8988T (cell line): Measurements from ENCODE around the gene TNFAIP3.

Experiments
- DNase-seq: peaks from one replicate; pipeline ENCODE4 v3.0.0; 2011

Gene TNFAIP3

DNA sequence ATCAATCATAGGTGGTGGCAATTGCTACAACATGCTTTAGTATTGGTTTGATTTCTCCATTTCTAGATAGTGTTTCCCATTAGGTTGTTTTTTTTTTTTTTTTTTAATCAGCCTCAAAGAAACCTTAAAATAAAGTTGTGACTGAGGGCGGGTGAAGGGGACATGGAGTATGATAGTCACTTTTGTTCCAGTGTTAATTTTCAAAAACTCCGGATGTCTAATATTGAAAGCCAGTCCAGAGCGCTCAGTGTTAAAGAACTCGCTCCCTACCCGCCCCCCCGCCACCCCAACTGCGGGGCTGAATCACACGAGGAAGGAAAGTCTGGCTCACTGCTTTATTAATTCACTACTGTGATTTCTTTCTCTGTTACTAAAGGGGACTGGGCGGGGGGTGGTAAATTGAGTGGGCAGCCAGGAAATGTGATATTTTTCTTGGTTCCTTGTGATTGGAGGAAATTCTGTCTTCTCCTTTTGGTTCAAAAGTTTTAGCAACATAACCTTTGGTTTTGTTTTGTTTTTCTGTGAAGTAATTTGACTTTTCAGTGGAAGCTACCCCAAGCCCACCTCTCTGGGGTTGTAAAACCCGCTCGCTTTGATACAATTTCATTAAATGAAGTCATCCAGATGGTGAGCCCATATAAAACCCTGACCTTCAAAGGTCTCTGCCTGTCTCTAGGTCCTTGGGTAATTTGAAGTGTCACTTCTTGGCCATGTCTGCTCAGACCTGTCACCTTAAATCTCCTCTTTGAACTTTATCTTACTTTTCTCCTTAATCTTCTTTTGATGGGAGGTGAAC lies 38.0 kb downstream of the TNFAIP3 start:
- DNase-seq: no peak

DNA sequence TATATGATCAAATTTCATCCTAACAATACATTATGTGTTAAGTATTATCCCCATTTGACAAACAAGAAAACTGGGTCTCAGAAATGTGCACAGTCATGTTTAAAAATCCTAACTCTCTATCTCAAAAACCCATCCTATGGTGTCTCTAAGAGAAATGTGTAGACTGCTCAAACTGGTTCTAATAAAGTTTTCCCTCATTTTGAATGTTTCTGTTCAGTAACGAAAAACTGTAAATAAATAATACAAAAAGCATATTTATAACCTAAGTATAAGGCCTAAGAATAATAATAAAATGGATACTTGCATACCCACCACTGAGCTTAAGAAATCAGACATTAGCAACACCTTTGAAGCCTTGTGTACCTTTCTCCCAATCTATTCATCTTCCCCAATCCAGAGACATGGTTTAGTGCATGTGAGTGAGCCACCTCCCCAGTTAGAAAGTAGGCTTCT lies 39.0 kb downstream of the TNFAIP3 start:
- DNase-seq: no peak

DNA sequence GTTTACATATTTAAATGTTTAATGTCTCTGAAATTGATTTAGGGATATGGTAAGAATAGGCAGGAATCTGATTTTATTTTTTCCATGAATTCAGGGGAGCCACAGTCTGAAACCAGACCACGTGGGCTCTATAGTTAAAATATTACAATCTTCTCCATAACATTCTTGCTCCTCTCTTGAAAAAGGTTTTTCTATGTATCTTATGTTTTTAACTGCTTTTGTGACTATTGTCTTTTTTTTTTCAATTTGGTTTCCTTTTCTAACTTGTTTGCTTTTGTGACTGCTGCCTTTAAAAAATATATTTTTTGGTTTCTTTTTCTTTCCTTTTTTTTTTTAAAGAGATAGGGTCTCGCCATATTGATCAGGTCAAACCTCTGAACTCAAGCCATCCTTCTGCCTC lies 40.1 kb downstream of the TNFAIP3 start:
- no peak for DNase-seq

DNA sequence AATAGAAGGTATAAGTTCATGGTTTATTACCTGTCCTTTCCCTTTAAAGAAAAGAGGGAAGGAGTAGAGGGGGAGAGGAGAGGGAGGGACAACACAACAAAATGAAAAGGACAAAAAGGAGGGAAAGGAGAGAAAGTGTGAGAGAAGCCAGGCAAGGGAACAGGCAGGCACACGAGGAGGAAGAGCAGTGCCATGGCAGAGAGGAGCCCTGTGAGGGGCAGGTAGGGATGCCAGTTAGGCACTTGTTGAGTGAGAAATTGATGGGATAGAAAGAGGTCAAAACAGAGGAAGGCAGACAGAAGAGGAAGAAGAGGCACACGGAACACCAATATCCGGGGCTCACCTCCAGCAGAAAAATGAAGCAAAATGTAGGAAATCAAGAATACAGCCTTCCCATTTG lies 42.5 kb downstream of the TNFAIP3 start:
- DNase-seq: no peak

DNA sequence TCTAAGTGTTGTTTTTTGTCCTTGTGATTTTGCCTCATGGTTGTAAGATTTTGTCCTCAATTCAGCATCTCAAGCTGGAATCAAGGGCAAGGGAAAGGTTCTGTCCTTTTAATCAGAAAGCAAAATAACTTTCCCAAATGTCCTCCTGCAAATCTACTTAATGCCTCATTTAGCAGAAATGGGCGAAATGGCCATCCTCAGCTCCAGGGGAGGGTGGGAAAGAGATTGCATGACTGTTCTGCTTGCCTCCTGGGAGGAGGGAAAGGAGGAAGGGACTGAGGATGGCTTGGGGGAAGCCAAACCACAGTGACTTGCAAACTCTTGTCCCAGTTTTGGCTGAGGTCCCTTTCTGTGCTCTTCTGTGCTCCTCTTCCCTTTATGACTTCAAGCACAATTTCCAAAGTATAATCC lies 43.4 kb downstream of the TNFAIP3 start:
- no peak for DNase-seq

DNA sequence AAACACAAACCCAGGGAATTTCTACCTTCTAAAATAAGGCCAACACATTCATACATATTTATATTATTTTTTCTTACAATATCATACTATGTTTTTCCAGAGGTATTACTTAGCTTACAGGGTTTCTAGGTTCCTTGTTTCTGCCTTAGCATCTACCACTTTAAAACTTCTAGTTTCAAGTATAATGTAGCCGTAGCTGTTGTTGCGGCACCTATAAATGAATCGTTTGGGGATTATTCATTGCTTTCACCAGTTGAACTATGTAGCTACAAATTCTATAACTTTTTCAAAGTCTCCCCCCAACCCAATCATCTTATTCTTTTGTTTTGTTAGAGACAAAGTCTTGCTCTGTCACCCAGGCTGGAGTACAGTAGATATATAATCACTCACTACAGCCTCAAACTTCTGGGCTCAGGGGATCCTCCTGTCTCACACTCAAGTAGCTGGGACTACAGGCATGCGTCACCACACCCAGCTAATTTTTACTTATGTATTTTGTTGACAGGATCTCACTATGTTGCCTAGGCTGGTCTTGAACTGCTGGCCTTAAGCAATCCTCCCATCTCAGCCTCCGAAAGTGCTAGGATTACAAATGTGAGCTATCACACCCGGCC lies 43.9 kb downstream of the TNFAIP3 start:
- DNase-seq: no peak

DNA sequence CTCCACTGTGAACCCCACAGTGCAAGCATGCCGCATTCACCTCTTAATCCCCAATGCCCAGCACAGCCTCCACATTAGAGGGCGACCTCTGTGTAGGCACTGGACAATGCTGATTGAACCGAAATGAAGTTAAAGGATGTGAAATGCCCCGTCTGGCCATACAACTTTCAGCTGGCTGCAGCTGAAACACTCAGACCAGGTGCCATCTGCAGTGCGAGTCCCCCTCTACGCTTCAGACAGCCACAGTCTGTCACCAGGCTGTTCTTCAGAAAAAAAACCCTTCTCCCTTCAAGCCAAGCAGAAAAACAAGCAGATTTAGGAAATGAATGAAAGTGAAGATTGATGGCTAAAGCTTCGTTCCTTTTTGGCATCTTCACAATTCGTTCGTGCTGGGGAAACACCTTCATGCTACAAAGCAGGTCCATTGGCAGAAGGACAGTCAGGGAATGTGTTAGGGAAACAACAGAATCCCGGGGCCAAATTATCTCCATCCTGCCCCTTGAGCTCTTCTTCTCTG lies 44.7 kb downstream of the TNFAIP3 start:
- no peak for DNase-seq

DNA sequence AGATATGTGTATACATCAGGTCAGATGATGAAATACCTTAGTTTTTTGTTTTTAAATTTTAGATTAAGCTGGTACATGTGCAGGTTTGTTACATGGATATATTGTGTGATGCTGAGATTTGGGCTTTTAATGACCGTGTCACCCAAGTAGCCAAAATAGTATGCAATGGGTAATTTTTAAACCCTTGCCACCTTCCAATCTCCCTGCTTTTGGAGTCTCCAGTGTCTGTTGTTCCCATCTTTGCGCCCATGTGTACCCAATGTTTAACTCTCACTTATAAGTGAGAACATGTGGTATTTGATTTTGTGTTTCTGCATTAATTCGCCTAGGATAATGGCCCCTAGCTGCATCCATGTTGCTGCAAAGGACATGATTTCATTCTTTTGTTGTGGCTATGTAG lies 45.8 kb downstream of the TNFAIP3 start:
- DNase-seq: no peak

DNA sequence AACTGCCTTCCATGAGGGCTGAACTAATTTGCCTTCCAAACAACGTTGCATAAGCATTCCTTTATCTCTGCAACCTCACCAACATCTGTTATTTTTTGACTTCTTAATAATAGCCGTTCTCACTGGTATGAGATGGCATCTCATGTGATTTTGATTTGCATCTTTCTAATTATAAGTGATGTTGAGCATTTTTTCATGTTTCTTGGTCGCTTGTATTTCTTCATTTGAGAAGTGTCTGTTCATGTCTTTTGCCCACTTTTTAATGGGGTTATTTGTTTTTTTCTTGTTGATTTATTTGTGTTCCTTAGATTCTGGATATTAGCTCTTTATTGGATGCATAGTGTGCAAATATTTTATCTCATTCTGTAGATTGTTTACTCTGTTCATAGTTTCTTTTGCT lies 46.4 kb downstream of the TNFAIP3 start:
- DNase-seq: no peak

DNA sequence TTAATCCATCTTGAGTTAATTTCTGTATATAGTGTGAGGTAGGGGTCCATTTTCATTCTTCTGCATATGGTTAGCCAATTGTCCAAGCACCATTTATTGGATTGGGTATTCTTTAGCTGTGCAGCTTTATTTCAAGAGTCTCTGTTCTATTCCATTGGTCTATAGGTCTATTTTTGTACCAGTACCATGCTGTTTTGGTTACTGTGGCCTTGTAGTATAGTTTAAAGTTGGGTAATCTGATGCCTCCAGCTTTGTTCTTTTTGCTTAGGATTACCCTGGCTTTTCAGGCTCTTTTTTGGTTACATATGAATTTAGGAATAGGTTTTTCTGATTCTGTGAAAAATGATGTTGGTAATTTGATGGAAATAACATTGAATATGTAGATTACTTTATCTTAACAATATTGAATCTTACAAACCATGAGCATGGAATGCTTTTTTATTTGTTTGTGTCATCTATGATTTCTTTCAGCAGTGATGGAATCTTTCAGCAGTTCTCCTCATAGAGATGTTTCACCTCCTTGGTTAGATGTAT lies 47.0 kb downstream of the TNFAIP3 start:
- DNase-seq: no peak

DNA sequence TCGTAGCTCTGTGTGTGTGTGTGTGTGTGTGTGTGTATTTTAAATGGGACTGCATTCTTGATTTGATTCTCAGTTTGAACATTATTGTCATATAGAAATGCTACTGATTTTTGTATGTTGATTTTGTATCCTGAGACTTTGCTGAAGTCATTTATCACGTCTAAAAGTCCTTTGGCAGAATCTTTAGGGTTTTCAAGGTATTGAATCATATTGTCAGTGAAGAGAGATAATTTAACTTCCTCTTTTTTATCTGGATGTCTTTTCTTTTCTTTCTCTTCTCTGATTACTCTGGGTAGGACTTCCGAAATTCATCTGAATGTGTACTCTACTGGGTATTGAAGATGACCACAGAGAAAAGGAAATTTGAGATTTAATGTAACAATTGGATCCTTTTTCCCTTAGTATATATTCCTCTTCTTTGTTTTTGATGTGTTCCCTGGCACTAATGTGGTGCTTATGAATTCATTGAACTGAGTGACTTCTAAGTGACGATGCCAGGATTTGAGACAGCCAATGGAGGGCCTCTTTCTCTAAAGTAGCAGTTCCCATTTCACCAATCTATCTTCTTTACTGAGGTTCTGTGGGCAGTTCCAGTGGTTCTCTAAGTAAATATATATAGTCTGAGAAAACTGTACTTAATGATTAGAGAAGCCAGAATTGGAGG lies 47.6 kb downstream of the TNFAIP3 start:
- DNase-seq: no peak

DNA sequence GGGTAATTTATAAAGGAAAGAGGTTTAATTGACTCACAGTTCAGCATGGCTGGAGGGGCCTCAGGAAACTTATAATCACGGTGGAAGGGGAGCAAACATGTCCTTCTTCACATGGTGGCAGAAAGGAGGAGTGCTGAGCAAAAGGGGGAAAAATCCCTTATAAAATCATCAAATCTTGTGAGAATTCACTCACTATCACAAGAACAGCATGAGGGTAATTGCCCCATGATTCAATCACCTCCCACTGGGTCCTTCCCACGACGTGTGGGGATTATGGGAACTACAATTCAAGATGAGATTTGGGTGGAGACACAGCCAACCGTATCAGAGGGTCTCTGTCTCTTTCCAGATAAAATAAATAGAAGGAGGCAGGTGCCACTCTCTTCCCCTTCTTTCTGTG lies 48.7 kb downstream of the TNFAIP3 start:
- no peak for DNase-seq

DNA sequence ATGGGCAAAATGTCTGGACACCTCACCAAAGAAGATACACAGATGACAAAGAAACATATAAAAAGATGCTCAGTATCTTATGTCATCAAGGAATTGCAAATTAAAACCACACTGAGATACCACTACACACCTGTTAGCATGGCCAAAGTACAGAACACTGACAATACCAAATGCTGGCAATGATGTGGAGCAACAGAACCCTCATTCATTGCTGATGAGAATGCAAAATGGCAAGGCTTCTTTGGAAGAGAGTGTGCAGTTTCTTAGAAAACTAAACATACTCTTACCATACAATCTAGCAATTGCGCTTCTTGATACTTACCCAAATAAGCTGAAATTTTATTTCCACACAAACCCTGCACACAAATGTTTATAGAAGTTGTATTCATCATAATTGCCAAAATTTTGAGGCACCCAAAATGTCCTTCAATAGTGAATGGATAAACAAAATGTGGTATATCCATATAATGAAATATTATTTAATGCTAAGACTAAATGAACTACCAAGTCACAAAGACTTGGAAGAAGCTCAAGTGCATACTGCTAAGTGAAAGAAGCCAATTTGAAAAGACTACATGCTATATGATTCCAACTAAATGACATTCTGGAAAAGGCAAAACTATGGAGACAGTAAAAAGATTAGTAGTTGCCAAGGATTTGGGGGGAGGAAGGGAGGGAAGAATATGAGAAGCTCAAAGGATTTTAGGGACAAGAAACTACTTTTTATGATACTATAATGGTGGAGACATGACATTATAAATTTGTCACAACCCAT lies 50.7 kb downstream of the TNFAIP3 start:
- no peak for DNase-seq

DNA sequence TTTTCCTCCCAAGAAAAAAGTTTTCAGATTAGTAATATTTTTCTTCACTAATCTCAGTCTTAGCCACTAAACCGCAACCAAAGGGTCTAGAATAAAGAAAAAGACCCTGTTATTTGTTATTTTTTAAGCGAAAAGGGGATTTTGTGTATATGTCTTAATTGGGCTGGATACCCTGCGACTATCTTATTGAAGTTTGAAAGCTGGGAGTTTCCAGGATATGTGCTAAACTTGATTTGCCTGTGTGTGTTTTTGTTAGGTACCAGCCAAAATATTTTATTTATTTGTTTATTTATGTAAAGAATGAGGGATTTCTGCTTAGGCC lies 52.4 kb downstream of the TNFAIP3 start:
- no peak for DNase-seq

DNA sequence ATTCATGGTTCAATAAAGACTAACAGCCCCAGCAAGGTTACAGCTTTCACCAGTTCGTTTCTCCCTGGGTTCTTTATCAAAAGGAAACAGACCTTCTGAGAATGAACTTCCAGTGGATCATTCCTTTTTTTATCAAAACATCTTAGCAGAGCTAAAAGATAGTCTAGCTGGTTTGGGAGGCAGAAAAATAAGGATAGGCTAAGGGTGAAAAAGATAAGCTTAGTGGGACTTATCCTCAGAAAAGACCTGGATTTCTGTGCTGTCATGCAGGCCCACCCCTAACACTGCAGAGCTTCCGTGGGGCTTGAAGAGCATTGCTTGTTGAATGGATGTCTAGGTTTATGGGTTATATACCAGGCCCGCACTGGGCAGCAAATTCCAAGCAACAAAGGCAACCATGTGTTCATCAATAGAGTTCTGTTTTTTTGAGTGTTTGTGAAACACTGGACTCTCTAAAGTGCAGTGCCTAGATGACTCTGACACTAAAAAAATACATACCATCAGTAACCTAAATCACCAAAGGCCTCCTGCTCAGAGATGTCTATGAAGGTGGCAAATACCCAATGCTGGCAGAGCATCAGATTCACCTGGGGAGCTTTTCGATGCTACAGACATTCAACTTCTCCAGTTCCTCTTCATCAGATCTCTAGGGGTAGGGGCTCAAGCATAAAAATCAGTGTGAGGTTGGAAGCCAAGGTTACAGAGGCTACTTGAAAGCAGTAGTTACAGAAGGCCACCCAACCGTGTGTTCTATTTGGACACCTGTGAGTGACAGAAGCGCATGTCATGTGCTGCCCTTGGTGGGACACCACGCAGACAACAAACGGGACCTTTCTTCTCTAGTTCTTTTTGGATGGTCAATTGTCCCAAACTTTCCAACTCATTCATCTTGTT lies 53.0 kb downstream of the TNFAIP3 start:
- no peak for DNase-seq

DNA sequence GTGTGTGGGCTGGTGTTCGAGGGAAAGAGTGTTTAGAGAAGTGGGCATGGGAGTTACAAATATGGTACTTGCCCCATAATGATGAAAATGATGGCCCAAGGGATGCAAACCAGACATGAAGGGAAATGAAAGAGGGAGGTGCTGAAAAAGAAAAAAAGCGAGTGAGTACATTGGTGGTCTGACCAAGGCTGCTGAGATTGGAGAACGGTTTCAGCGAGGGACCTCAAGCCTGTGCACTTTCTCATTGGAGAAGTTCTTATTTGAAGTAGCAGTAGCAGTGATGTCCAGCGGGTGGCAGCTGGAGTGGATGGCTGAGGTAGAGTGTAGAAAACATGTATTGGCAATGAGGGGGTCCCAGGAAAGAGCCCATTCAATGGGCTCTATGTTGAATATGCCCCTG lies 54.8 kb downstream of the TNFAIP3 start:
- DNase-seq: no peak

DNA sequence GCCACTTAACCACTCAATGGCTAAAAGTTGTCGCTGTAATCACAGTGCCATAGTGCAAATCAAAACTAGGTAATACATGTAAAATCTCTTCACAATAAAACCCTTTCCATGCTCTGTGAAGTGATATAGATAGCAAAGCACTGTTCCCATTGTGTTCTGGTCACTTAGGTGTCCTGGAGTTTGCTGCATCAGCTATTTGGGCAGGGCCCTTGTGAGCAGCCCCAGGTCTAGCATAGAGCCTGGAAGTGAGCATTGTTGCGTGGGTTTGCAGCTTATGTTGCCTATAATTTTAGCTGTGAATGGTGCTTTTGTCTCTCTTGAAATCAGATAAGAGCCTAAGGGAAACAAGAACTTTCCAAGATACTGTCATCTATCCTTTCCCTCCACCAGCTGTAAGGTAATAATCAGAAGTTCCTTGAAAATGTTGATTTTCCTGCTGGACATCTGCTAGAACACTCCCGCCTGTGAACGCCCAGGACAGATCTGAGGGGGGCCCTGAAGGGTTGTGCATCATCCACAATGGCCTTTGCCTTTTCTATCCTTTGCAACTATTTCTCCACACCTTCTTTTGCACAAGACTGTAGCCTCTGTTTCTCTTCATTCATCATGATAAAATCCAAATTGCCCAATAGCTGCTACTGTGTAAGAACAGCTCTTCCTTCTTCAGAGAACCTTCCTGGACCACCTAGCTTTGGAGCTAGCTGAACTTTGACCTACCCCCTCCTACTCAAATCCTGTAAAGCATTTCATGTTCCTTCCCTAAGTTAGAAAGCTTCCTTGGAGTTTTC lies 57.0 kb downstream of the TNFAIP3 start:
- no peak for DNase-seq

DNA sequence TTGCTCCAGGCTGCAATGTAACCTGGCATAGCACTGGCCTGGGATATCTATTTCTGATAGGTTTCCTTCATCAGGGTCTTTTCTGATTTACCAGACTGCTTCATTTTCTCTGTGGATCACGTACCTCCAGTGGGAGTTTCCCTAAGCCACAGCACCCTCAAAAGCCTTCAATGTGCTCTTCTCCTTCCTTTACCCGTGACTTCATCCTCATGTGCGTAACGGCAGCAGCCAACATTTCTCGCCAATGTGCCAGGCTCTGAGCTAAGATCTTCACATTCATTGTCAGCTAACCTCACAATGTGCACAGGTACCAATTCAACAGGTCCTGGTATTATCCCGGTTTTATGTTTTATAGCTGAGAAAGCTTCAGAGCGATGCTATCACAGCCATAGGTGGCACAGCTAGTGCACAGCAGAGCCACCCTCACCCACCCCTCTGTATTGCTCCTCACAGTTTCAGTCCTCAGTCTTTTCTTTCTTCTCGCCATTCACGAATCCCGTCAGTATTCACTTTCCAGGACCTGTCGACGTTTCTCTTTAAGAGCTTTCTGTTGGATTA lies 58.2 kb downstream of the TNFAIP3 start:
- DNase-seq: no peak

DNA sequence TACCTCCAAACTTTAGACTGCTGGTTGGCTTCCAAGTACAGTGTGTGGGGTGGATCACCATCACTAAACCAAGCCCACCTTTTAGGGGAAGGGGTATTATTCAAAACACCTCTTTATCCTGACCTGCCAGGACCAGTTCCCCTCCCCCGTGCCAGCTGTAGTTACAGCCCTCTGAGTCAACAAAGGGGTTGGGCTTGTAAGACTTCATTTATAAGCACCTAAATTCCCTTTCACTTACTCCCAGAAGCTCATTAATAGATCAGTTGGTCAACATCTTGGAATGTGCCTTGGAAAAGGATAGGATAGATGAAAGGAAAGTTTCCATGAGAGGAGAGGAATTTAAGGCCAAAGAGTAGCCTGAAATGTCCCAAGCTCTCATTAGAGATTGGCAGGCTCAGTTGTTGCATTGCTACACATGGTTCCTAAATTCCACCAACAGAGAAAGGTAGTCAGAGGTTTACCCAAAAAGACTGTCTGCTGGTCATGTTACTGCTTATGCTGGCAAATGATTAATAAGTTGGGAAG lies 59.2 kb downstream of the TNFAIP3 start:
- DNase-seq: no peak

DNA sequence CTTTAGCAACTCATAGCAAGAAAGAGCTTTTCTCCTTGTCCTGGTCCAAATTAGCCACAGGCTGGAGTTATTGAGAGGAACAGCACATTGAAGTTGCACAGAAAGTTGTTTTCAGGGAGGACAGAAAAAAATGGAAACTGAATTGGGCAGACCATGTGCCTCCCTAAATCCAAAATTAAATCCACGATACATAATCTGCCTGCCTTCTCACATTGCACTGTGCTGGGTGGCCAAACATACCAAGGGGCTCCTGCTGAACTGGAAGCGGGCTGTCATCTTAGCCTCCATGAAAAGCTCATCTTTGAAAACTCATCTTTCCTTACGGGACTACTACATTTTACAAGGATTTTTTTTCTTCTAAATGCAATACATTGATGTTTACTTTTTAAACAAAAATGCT lies 59.9 kb downstream of the TNFAIP3 start:
- no peak for DNase-seq
